Measurements from ENCODE around the gene TRPM5. TPM values are rescaled to one million over a fixed set of nuclear protein-coding genes. Genes with fewer than 3 reads are reported as not detected.

TRPM5 gene
- total RNA-seq, 2 donors from 2014 or later, result 0.07 TPM; not detected in 1

GRCh38 chr11:2446590-2447252, 2.4 kb upstream of the TRPM5 start:
- DNase-seq (peak in 1 of 2 donors; percentile 30), ATAC-seq (replicated peaks in 1 of 2) (no peak)
- Mint-ChIP-seq H3K4me1 (ENCODE audit: low read depth) (peaks cover 34% of the 10 kb centered on the region), H3K27me3 (ENCODE audit: low read depth) (peaks cover 6% of the 10 kb centered on the region), H3K9me3 (no peaks in the 10 kb centered on the region), H3K27ac (no peak overlapping the region), H3K36me3 (ENCODE audit: insufficient read depth in 2 of 2) (no peaks in the 10 kb centered on the region), H3K4me3 (peak overlapping the region; percentile 91 to 93)

DNA sequence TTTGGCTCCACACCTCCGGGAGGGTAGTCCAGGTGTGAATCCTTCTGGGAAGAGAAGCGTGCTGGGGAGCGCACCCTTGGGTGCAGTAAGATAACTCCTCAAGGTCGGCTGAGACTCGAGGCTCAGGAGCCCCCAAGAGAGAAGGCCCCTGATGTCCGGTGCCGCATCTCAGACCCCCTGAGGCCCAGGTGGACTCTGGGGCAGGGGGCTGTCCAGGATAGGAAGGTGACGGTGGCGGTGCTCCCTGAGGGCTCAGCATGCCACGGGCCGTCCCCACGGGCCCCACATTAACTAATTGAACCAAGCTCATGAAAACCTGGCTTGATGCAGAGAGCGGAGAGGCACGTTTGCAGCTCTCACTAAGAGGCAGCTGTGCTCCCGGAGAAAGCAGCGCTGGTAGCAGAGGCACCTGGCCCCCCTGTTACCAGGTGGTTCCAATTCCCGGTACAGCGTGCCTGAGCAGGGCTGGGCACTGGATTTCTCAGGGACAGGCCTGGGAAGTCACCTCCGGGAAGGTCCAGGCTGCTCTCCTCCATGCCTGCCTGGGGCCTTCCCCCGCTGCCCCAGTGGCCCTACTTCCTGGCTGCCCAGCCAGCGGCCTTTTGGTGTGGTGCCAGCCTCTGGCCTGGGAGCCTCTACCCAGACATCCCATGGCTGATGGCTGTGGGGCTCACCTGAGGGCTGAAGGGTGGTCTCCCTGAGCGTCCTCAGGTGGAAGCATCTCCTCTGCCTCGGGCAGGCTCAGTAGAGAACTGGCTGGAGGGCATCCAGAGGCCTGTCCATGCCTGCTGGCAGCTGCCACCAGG, 1.6 kb upstream of the TRPM5 start:
- Mint-ChIP-seq H3K36me3 (ENCODE audit: insufficient read depth in 2 of 2) (no peaks in the 10 kb centered on the region), H3K9me3 (no peaks in the 10 kb centered on the region), H3K4me3 (peak overlapping the region; percentile 91 to 93), H3K4me1 (ENCODE audit: low read depth) (peaks cover 34% of the 10 kb centered on the region), H3K27me3 (ENCODE audit: low read depth) (peaks cover 6% of the 10 kb centered on the region), H3K27ac (no peak overlapping the region)
- ATAC-seq (replicated peaks in 1 of 2) (no peak), DNase-seq (peak in 1 of 2 donors; percentile 14)

DNA sequence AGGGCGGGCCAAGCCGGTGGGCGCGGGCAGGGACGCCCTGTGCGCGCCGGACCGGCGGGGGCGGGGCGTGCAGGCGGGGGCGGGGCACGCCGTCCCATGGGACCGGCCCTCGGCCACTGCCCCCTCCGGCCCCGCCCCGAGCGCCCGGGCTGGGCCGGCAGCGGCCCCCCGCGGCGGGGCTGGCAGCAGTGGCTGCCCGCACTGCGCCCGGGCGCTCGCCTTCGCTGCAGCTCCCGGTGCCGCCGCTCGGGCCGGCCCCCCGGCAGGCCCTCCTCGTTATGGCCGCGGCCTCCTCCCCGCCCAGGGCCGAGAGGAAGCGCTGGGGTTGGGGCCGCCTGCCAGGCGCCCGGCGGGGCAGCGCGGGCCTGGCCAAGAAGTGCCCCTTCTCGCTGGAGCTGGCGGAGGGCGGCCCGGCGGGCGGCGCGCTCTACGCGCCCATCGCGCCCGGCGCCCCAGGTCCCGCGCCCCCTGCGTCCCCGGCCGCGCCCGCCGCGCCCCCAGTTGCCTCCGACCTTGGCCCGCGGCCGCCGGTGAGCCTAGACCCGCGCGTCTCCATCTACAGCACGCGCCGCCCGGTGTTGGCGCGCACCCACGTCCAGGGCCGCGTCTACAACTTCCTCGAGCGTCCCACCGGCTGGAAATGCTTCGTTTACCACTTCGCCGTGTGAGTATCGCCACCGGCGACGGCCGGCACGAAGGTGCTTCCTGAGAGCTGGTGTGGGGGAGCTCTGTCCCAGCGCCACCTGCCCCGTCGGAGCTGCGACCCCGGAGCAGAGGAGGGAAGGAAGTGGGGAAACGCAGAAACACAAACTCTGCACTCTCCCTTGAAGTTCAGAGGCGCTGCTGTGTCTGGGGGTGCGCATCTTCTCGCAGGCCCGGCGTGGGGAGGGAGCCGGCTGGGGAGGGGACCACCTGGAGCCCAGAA, 769 bp upstream of the TRPM5 start, which contains the start of gene KCNQ1:
KCNQ1 (plus strand) TSS at position 188 of the 925 bp plus-strand sequence; CDS start at position 279, 91 bp downstream.
- Mint-ChIP-seq H3K4me3 (peak within 1 kb of the TSS; percentile 91 to 93), H3K36me3 (ENCODE audit: insufficient read depth in 2 of 2) (no peaks in the 10 kb centered on the region), H3K4me1 (ENCODE audit: low read depth) (peaks cover 34% of the 10 kb centered on the region), H3K27me3 (ENCODE audit: low read depth) (peaks cover 6% of the 10 kb centered on the region), H3K9me3 (no peaks in the 10 kb centered on the region), H3K27ac (no peak within 1 kb of the TSS)
- peak; percentile 80 to 83 for ATAC-seq (replicated peaks in 1 of 2)
- peak; percentile 75 to 83 for DNase-seq

DNA sequence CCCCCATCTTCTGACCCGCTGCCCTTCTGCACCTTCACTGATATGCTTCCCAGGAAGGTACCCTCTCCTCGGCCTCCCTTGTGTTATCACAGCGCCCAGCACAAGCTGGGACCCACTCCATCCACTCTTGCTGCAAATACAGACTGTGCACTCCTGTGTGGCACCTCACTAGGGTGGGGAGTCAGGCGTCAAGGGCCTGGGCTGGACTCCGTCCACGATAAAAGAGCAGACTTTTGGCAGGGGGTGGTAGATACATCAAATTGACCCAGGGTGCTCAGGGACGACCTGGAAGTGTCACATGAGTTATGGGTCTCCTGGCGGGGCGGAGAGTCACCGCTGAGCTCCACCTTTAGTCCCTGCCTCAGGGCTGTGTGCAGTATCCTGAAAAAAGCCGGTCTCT, 908 bp downstream of the TRPM5 start:
- Mint-ChIP-seq H3K4me1 (ENCODE audit: low read depth) (peaks cover 34% of the 10 kb centered on the region), H3K27me3 (ENCODE audit: low read depth) (peaks cover 6% of the 10 kb centered on the region), H3K27ac (no peak overlapping the region), H3K4me3 (peak overlapping the region; percentile 6 to 67), H3K9me3 (no peaks in the 10 kb centered on the region), H3K36me3 (ENCODE audit: insufficient read depth in 2 of 2) (no peaks in the 10 kb centered on the region)
- no peak for ATAC-seq (replicated peaks in 1 of 2)
- DNase-seq, result no peak

DNA sequence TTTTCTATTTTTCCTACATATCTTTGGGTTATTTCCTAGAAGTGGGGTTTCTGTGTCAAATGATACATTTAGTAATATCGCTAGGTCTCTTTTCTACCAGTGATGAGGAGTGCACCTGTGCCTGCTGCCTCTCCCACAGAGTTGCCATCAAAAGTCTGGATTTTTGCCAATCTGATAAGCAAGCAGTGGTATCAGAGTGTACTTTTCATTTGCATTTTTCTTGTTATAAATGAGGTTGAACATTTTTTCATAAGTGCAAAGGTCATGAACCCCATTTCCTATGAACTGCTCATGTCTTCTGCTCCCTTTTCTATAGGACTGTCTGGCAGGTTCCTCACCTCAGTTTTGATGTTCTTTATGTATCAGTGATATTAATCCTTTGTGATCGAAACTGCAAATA, 1.7 kb downstream of the TRPM5 start:
- Mint-ChIP-seq H3K4me1 (ENCODE audit: low read depth) (peaks cover 29% of the 10 kb centered on the region), H3K9me3 (no peaks in the 10 kb centered on the region), H3K4me3 (no peak overlapping the region), H3K27me3 (ENCODE audit: low read depth) (peaks cover 6% of the 10 kb centered on the region), H3K36me3 (ENCODE audit: insufficient read depth in 2 of 2) (no peaks in the 10 kb centered on the region), H3K27ac (no peak overlapping the region)
- no peak for ATAC-seq (replicated peaks in 1 of 2)
- no peak for DNase-seq

DNA sequence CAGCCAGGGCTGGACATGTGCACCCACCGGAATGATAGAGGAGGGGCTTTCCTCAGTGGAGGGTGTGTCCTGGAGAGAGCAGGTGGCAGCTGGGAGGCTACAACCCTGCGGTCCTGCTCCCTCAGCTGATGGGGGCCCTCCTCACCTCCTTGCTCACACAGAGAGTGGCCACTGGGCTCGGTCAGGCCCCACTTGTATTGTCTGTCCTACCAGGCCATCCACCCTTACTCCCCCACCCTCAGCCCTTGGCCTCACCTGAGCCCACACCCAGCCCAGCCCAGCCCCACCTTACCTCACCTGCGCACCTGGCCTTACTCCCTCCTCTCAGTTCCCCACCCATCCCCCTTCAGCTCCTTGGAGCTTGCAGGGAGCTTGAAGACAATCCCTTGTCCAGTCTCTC, 3.1 kb downstream of the TRPM5 start:
- DNase-seq (no peak), ATAC-seq (replicated peaks in 1 of 2) (no peak)
- H3K36me3 Mint-ChIP-seq (ENCODE audit: insufficient read depth in 2 of 2), result no peaks in the 10 kb centered on the region
- no peaks in the 10 kb centered on the region for H3K9me3 Mint-ChIP-seq
- no peak overlapping the region for H3K4me3 Mint-ChIP-seq
- peaks cover 6% of the 10 kb centered on the region for H3K27me3 Mint-ChIP-seq (ENCODE audit: low read depth)
- H3K27ac Mint-ChIP-seq, result no peak overlapping the region
- H3K4me1 Mint-ChIP-seq (ENCODE audit: low read depth), result peaks cover 16% of the 10 kb centered on the region

GRCh38 chr11:2440646-2441045, 3.7 kb downstream of the TRPM5 start:
- peaks cover 12% of the 10 kb centered on the region for H3K4me1 Mint-ChIP-seq (ENCODE audit: low read depth)
- H3K27me3 Mint-ChIP-seq (ENCODE audit: low read depth), result peaks cover 6% of the 10 kb centered on the region
- H3K4me3 Mint-ChIP-seq, result no peak overlapping the region
- H3K36me3 Mint-ChIP-seq (ENCODE audit: insufficient read depth in 2 of 2), result no peaks in the 10 kb centered on the region
- H3K27ac Mint-ChIP-seq, result no peak overlapping the region
- no peak for ATAC-seq (replicated peaks in 1 of 2)
- H3K9me3 Mint-ChIP-seq, result no peaks in the 10 kb centered on the region
- DNase-seq, result no peak

DNA sequence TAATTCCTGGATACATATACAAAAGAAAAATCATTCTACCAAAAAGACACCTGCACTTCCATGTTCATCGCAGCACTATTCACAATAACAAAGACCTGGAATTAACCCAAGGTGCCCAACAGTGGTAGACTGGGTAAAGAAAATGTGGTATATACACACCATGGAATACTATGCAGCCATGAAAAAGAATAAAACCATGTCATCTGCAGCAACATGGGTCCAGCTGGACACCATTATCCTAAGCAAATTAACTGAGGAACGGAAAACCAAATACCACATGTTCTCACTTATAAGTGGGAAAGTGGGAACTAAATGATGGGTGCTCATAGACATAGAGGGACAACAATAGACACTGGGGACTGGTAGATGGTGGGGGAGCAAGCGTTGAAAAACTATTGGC, 4.5 kb downstream of the TRPM5 start:
- H3K4me1 Mint-ChIP-seq (ENCODE audit: low read depth), result peaks cover 12% of the 10 kb centered on the region

DNA sequence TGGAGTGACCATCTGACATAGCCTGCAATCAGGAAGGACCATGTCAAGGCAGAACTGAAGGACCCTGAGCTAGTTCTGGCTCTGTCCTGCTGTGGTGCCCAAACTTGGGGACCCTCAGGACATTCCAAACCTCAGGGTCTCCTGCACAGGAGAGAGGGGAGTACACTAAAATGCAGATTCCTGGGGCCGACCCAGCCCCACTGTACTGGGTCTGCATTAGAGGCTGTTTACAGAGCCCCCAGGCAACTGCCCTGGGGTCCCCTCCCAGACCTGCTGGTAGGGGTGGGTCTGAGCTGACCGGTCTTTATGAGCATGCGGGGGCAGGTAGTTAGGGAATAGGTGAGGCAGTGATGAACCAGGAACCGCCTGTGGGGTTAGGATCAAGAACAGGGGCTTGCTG, 6.8 kb downstream of the TRPM5 start:
- no peak for ATAC-seq (replicated peaks in 1 of 2)

More for the DNA sequence above, 4.5 kb downstream of the TRPM5 start:
- no peaks in the 10 kb centered on the region for H3K36me3 Mint-ChIP-seq (ENCODE audit: insufficient read depth in 2 of 2)
- no peak overlapping the region for H3K4me3 Mint-ChIP-seq
- no peaks in the 10 kb centered on the region for H3K9me3 Mint-ChIP-seq
- H3K27me3 Mint-ChIP-seq (ENCODE audit: low read depth), result peaks cover 6% of the 10 kb centered on the region
- DNase-seq (no peak), ATAC-seq (replicated peaks in 1 of 2) (no peak)
- H3K27ac Mint-ChIP-seq, result no peak overlapping the region

GRCh38 chr11:2436521-2437031, 7.7 kb downstream of the TRPM5 start:
- Mint-ChIP-seq H3K36me3 (ENCODE audit: insufficient read depth in 2 of 2) (no peaks in the 10 kb centered on the region), H3K27me3 (ENCODE audit: low read depth) (no peaks in the 10 kb centered on the region)
- no peak for ATAC-seq (replicated peaks in 1 of 2)

More for the DNA sequence above, 6.8 kb downstream of the TRPM5 start:
- H3K27me3 Mint-ChIP-seq (ENCODE audit: low read depth), result no peaks in the 10 kb centered on the region
- H3K9me3 Mint-ChIP-seq, result no peaks in the 10 kb centered on the region
- DNase-seq, result no peak
- H3K36me3 Mint-ChIP-seq (ENCODE audit: insufficient read depth in 2 of 2), result no peaks in the 10 kb centered on the region
- H3K4me1 Mint-ChIP-seq (ENCODE audit: low read depth), result peaks cover under 1% of the 10 kb centered on the region
- no peak overlapping the region for H3K27ac Mint-ChIP-seq
- no peak overlapping the region for H3K4me3 Mint-ChIP-seq

DNA sequence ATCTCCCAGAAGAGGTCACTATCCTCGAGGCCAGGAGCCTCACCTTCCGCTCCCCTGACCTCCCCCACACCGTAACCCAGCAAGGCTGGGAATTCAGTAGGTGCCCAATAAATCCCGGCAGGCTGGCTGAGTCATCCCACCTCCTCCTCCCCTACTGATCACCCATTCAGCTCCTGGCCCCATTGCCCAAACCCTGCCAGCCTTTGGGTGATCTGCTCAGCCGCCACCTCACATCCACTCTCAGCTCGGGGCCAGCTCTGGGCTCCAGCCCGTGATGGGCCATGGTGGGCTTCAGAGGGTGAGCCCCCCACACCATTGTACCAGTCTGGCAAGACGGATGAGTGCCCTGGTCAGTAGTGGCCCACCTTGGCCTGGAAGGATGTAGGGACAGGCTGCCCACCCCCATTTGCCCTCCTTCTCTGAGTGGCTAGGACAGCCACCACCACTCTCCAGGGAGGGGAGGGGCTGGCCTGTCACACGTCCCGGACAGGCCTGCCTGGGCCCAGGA, 8.2 kb downstream of the TRPM5 start:
- Mint-ChIP-seq H3K4me3 (no peak overlapping the region), H3K9me3 (no peaks in the 10 kb centered on the region), H3K36me3 (ENCODE audit: insufficient read depth in 2 of 2) (no peaks in the 10 kb centered on the region), H3K27me3 (ENCODE audit: low read depth) (no peaks in the 10 kb centered on the region), H3K27ac (no peak overlapping the region), H3K4me1 (ENCODE audit: low read depth) (no peaks in the 10 kb centered on the region)
- ATAC-seq (replicated peaks in 1 of 2) (no peak), DNase-seq (no peak)

More at GRCh38 chr11:2436521-2437031, 7.7 kb downstream of the TRPM5 start:
- Mint-ChIP-seq H3K4me1 (ENCODE audit: low read depth) (no peaks in the 10 kb centered on the region), H3K9me3 (no peaks in the 10 kb centered on the region), H3K27ac (no peak overlapping the region), H3K4me3 (no peak overlapping the region)
- no peak for DNase-seq

DNA sequence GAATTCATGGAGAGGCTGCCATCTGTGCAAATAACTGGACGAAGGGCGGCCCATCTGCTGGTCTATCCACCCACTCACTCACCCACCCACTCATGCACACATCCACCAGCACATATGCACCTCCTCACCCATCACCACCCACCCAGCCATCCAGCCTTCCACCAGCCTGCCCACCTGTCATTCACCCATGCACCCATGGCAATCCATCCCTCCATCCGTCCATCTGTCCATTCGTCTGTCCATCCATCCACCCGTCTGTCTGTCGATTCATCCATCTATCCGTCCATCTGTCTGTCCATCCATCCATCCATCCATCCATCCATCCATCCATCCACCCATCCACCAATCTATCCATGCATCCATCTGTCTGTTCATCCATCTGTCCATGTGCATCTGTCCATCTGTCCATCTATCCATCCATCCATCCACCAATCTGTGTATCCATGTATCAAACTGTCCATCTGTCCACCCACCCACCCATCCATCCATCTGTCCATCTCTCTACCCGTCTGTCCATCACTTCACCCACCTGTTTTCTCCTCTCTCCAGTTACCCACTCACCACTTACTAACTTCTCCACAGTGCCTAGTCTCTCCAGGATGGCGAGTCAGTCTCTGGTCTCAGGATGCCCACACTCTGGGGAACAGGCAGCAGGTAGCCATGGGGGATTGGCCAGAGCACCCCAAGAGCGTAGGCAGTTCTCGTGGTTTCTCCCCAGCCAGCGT, 8.9 kb downstream of the TRPM5 start:
- Mint-ChIP-seq H3K27me3 (ENCODE audit: low read depth) (no peaks in the 10 kb centered on the region), H3K9me3 (peaks cover 2% of the 10 kb centered on the region in 2 donors), H3K36me3 (ENCODE audit: insufficient read depth in 2 of 2) (no peaks in the 10 kb centered on the region), H3K4me1 (ENCODE audit: low read depth) (no peaks in the 10 kb centered on the region), H3K27ac (no peak overlapping the region), H3K4me3 (no peak overlapping the region)
- no peak for DNase-seq
- no peak for ATAC-seq (replicated peaks in 1 of 2)

All from activated T-cell treated with anti-CD3 and anti-CD28 coated beads, Interleukin-2, amount 50 U/mL, for 72 hours (primary cell).